RCC 7860 (cell line): ENCODE measurements around the gene RCN2.
"Not testable (repeated sequence)": the region's sequence is repeated elsewhere in the genome, so short reads cannot be mapped to it uniquely, and the experiment has no call there.

Source experiments
- DNase-seq: peaks from one replicate; pipeline ENCODE4 v3.0.0-alpha.2; 2015; ENCODE audit warnings: low spot score
- FAIRE-seq: peaks from 2 replicates; lab custom pipeline; 2012; peaks lifted over from hg19 to GRCh38; lab: Jason Lieb, UNC

RCN2 gene

GRCh38 chr15:76932135-76932966 is 802 bp downstream of the RCN2 start:
- FAIRE-seq (no peak), DNase-seq (no peak)

GRCh38 chr15:76935620-76936019 is 4.1 kb downstream of the RCN2 start:
- FAIRE-seq (peak; percentile 53), DNase-seq (peak; percentile 44)

- no peak for FAIRE-seq
- DNase-seq = no peak
Measured at GRCh38 chr15:76936671-76937070, 5.1 kb downstream of the RCN2 start.

DNA sequence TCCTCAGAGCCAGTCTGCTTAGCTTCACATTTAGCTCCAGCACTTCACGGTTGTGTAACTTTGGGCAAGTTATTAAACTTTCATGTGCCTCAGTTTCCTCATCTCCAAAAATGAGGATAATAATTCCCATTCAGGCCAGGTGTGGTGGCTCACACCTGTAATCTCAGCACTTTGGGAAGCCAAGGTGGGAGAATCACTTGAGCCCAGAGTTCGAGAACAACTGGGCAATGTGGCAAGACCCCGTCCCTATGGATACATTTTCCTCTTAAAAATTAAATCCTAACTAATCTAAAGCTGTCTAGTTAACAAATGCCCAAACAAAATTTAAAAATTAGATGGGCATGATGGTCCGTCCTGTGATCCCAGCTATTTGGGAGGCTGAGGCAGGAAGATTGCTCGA is 7.2 kb downstream of the RCN2 start:
- DNase-seq (no peak), FAIRE-seq (no peak)

DNA sequence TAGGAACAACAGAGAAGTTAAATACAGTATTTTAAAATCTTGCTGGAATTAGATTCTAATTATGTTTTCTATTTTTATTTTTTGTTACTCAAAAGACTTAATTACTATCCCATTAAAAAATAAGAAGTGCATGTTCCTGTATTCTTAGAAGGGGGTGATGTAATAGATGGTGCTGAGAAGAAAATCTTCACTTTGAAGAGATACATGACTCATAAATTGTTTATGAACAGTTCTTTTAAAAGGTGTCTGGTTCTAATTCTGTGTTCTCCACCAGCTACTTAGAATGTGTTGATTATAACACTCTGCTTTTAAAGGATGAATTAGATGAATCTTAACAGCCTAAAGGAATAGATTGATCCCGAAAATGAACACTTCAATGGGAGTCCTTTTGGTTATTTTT is 8.2 kb downstream of the RCN2 start:
- FAIRE-seq = no peak
- no peak for DNase-seq

- no peak for FAIRE-seq
Measured at GRCh38 chr15:76941636-76942035, 10.1 kb downstream of the RCN2 start.

GRCh38 chr15:76942331-76942730 is 10.8 kb downstream of the RCN2 start:
- no peak for FAIRE-seq

More at GRCh38 chr15:76941636-76942035, 10.1 kb downstream of the RCN2 start:
- DNase-seq = no peak

DNA sequence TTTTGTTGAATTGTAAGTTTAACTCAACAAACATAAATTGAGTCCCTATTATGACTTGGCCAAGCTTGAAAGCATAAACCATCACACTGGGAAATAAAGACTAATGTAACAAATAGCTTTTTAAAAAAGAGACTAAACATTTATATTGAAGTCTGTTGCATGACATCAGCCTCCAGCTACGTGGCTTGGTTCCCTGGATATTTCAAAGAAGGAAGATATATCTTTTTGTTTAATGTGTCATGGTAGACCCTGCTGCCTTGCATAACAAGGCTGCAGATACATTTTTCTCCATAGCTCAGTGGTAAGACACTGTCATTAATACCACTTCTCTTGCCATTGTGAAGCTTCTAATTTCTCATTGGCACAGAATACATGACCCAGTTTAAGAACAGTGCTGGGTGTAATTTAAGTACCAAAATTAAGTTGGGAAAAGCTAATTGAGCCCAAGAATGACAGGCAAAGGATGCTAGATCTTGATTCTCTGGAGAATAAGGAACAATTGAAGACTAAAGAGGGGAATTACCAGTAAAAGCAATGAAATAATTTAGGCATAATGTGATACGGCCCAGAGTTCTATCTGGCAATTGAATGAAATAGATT is 14.0 kb downstream of the RCN2 start:
- FAIRE-seq (no peak), DNase-seq (no peak)

More at GRCh38 chr15:76942331-76942730, 10.8 kb downstream of the RCN2 start:
- no peak for DNase-seq

- no peak for FAIRE-seq
- DNase-seq = no peak
Measured at GRCh38 chr15:76947454-76947853, 15.9 kb downstream of the RCN2 start.

DNA sequence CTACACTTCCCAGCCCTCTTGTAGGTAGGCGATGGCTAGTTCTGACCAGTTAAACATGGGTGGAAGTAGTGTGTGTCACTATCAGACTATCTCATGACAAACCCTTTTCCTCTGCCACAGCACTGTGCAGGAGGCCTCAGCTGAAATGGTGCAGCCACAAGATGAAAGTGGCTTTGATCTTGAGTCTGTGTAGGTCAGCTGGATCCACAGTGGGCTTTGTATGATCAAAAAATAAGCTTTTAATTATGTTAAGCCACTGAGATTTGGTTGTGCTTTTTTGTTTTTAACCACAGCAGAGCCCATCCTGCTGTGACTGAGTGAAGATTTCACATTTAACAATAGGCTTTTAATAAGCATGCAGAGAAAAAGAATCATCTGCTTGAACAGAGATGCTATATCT is 19.7 kb downstream of the RCN2 start:
- no peak for FAIRE-seq

DNA sequence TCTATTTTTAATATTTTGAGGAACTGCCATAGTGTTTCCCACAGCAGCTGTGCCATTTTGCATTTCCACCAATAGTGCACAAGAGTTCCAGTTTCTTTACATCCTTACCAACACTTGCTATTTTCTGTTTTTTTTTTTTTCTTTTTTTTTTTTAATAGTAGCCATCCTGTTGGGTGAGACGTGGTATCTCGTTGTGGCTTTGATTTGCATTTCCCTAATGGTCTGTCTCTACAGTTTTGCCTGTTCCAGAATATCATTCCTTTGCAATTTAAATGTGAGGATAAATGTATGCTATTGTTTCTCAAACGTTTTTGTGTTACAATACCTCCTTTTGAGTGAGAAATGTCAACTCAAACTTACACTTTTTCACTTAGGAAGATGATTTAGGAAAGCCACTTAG is 22.4 kb downstream of the RCN2 start:
- FAIRE-seq (no peak), DNase-seq (no peak)

More for the DNA sequence above, 19.7 kb downstream of the RCN2 start:
- DNase-seq = no peak

- DNase-seq (no peak), FAIRE-seq (no peak)
Measured at GRCh38 chr15:76954744-76955143, 23.2 kb downstream of the RCN2 start.

- DNase-seq = no peak
- FAIRE-seq = no peak
Measured at GRCh38 chr15:76961268-76962011, 29.9 kb downstream of the RCN2 start.

DNA sequence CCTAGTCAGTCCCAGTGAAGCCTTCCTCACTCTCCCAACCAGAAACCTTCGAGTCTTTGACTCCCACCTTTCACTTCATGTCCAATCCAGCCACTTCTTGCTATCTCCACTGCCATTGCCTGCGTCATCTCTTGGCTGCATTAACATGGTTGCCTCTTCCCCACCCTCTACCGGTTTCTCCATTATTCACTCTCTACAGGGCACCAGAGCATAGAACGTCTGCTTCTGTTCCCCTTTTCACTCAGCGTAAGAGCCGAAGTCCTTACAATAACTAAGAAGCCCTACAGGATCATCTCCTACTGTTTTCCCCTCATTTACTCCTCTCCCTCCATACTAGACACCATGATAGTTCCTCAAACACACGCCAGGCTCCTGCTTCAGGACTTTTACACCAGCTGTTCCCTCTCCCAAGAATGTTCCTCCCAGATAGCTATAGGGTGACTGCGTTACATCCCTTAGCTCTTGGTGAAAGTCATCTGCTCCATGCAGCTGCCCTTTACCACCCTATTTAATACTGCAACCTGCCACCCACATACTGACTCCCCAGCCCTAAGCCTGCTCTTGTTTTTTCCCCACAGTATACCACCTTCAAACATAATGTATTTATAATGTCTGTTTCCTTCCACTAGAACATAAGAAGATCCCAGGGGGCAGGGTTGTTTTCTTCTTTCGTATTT is 30.9 kb downstream of the RCN2 start:
- DNase-seq = no peak
- FAIRE-seq = no peak

DNA sequence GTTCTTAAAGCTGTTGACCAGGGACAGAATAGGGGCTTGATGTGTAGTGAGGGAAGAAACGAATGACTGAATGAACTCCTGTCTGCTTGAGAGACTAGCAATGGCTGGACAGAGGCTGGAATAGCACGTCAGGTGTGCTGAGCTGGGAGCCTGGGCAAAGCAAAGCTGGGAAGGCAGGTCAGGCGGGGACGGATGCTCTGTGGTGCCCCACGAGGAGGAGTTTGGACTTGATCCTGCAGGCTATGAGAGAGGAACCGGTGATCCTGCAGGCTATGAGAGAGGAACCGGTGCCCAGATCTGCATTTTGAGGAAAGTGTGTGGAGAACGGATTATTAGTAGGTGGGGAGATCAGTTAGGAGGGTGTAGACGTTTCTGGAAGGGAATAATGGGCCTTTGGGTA is 32.0 kb downstream of the RCN2 start:
- no peak for FAIRE-seq
- DNase-seq = no peak

- FAIRE-seq (no peak), DNase-seq (no peak)
Measured at GRCh38 chr15:76964157-76964556, 32.6 kb downstream of the RCN2 start.

DNA sequence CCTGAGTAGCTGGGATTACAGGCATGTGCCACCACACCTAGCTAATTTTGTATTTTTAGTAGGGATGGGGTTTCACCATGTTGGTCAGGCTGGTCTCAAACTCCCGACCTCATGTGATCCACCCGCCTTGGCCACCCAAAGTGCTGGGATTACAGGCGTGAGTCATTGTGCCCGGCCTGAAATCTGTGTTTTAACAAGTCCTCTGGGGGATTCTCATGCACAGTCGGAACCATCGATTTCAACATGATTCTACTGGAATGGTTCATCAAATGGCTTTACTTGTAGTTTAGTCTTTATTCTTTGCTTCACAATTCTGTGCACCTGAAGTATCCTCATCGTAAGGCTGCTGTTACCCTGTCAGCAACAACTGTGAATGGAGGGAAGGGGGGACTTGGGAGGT is 34.5 kb downstream of the RCN2 start:
- DNase-seq, FAIRE-seq: not testable (repeated sequence)

DNA sequence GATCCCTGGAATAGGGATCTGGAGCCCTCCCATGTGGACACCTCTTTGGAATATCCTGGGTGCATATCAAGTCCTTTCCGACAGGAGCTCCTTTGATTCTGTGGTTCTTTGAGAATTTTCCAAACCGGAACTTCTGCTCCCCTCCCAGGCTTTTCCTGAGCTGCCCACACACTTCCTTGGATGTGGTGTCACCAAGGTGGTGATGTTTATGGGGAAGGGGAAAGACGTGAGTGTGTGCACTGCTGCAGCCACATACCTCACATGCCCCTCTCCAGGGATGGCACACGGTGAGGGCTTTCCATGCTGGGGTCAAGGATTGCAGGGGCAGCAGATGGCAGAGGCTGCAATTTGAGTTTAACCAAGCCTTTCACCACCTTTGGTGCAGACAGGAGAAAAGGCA is 35.5 kb downstream of the RCN2 start:
- no peak for FAIRE-seq

DNA sequence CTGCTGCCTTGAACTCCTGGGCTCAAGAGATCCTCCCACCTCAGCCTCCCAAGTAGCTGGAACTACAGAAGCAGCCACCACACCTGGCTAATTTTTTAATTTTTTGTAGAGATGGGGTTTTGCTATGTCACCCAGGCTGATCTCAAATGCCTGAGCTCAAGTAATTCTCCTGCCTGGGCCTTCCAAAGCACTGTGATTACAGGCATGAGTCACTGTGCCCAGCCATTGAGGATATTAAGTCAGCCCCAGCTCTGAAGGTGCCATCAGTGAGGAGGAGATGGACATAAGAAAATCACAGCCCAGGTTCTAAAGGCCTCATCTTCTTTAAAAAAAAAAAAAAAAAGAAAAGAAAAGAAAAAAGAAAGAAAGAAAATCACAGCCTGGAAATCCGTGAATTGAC is 36.8 kb downstream of the RCN2 start:
- no peak for FAIRE-seq
- DNase-seq = no peak

More for the DNA sequence above, 35.5 kb downstream of the RCN2 start:
- no peak for DNase-seq

GRCh38 chr15:76972389-76973361 is 41.1 kb downstream of the RCN2 start:
- no peak for DNase-seq
- FAIRE-seq = no peak
